Activated CD4-positive, alpha-beta T cell treated with anti-CD3 and anti-CD28 coated beads for 1 hour (primary cell): ENCODE measurements around the gene CASK.
"Not testable (repeated sequence)": the region's sequence is repeated elsewhere in the genome, so short reads cannot be mapped to it uniquely, and the experiment has no call there.

Experiments
- DNase-seq: peaks from one replicate; pipeline ENCODE4 v3.0.0-alpha.2; 2020

The CASK gene

GRCh38 chrX:41728125-41728524 is 195.2 kb downstream of the CASK start:
- no peak for DNase-seq

GRCh38 chrX:41723826-41724225 is 199.5 kb downstream of the CASK start, which contains the start of gene GPR82:
GPR82 (plus strand) TSS chrX:41724181; CDS start chrX:41727027, 2,846 bp downstream.
- no peak for DNase-seq

GRCh38 chrX:41722816-41723618 is 200.3 kb downstream of the CASK start:
- DNase-seq, result no peak

GRCh38 chrX:41722214-41722613 is 201.1 kb downstream of the CASK start:
- DNase-seq, result no peak

- no peak for DNase-seq
These were observed 201.8 kb downstream of the CASK start for GRCh38 chrX:41721590-41721989.

GRCh38 chrX:41720125-41720779 is 203.1 kb downstream of the CASK start:
- DNase-seq, result no peak

- DNase-seq, result not testable (repeated sequence)
These were observed 203.7 kb downstream of the CASK start for GRCh38 chrX:41719610-41720009.

GRCh38 chrX:41718481-41719235 is 204.7 kb downstream of the CASK start:
- DNase-seq, result no peak

GRCh38 chrX:41716767-41717473 is 206.4 kb downstream of the CASK start:
- no peak for DNase-seq

GRCh38 chrX:41716222-41716621 is 207.1 kb downstream of the CASK start:
- DNase-seq, result no peak

GRCh38 chrX:41711021-41711667 is 212.2 kb downstream of the CASK start:
- DNase-seq, result no peak

- DNase-seq, result no peak
These were observed 214.9 kb downstream of the CASK start for GRCh38 chrX:41708486-41708885.

GRCh38 chrX:41707218-41707617 is 216.1 kb downstream of the CASK start:
- no peak for DNase-seq

- no peak for DNase-seq
These were observed 217.5 kb downstream of the CASK start for GRCh38 chrX:41705680-41706374.

GRCh38 chrX:41705042-41705441 is 218.3 kb downstream of the CASK start:
- no peak for DNase-seq

GRCh38 chrX:41703574-41704029 is 219.8 kb downstream of the CASK start:
- DNase-seq, result no peak

GRCh38 chrX:41695426-41695825 is 227.9 kb downstream of the CASK start:
- no peak for DNase-seq

GRCh38 chrX:41693024-41693423 is 230.3 kb downstream of the CASK start:
- DNase-seq, result no peak

GRCh38 chrX:41692162-41692749 is 231.1 kb downstream of the CASK start:
- no peak for DNase-seq

GRCh38 chrX:41689711-41690110 is 233.6 kb downstream of the CASK start:
- no peak for DNase-seq

GRCh38 chrX:41688835-41689234 is 234.5 kb downstream of the CASK start, which contains the start of gene GPR34:
GPR34 (plus strand) TSS chrX:41688973; CDS start chrX:41695634, 6,661 bp downstream.
- DNase-seq, result no peak
